AG09309 (cell line): ENCODE results near the gene BDKRB2.

Source experiments
- DNase-seq: peaks from one replicate; pipeline ENCODE4 v3.0.0-alpha.2; 2010; ENCODE audit warnings: low read depth
- H3K4me3 ChIP-seq: 2 replicates; pipeline ENCODE4 v1.5.1; 2011; ENCODE audit warnings: mild to moderate bottlenecking, low read depth, low read length, moderate library complexity; ENCODE audit not compliant: control insufficient read depth
- CTCF ChIP-seq: IDR thresholded peaks from 2 replicates; pipeline ENCODE4 v1.5.1; 2011; ENCODE audit warnings: mild to moderate bottlenecking, low read depth, low read length, inconsistent platforms; ENCODE audit not compliant: insufficient read depth, control insufficient read depth; ENCODE audit errors: missing control alignments

The BDKRB2 gene

DNA sequence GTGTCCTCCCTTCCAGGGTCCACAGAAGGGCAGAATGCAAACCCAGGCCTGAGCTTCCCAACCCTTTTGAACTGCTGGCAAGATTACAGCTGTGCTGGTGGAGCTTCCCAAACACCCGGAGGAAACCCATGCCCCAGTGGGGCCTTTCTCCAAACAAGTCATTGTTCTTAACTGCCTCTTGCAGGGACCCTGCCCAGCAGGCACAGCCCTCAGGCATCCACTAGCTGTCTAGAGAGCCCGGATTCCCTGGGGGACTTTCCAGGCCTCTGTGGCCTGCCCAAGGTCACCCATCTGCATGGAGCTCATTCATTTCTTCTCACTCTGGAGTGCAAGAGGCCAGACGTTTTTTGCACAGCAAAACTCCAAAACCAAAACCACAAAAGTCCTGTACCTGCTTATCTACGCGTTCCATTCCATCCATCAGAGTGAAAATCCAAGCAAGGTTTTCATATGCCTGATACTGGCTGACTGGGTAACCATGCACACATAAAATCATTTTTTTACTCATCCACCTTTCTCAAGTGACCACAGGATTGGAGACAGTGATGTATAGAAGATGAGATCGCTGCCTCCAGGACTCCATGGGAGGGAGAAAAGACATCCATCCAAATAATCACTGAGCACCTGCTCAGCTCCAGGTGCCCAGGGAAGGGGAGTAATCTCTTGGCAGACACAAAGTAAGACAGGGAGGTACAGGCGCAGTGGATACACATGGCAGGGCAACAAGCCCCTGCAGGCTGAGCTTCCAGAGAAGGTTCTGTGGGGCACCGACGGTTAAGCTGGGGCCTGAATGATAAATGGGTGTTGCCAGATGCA lies 17.2 kb upstream of the BDKRB2 start:
- no peak for TF ChIP-seq CTCF
- H3K4me3 ChIP-seq, result no peak overlapping the region
- DNase-seq, result no peak

GRCh38 chr14:96189281-96189711 lies 15.3 kb upstream of the BDKRB2 start:
- peak; percentile 92 for DNase-seq
- no peak for TF ChIP-seq CTCF
- H3K4me3 ChIP-seq, result no peak overlapping the region

DNA sequence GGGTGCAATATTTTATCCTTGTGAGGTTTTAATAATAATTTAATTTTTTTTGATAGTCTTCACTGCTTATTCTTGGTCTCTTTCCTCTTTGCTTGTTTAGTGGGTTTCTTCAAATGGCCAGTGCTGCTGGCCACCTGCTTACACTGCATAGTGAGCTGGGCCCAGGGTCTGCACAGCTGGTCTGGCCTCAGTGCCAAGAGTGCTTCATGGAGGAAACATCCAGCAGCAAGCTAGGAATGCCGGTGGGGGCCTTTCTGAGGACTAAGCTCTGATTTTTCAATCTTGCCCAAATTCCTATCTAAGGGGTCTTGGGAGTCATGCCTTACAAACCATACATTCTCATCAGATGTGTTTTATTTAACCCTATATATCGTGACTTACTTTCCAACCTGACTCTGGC lies 13.3 kb upstream of the BDKRB2 start:
- DNase-seq, result no peak
- TF ChIP-seq CTCF, result no peak
- no peak overlapping the region for H3K4me3 ChIP-seq

GRCh38 chr14:96191841-96192462 lies 12.7 kb upstream of the BDKRB2 start:
- no peak for TF ChIP-seq CTCF
- DNase-seq, result no peak
- H3K4me3 ChIP-seq, result no peak overlapping the region

GRCh38 chr14:96192975-96193805 lies 11.4 kb upstream of the BDKRB2 start:
- no peak overlapping the region for H3K4me3 ChIP-seq
- no peak for TF ChIP-seq CTCF
- DNase-seq, result no peak

- no peak for DNase-seq
- no peak overlapping the region for H3K4me3 ChIP-seq
- no peak for TF ChIP-seq CTCF
These were observed 10.4 kb upstream of the BDKRB2 start for GRCh38 chr14:96194262-96194656.
